CD4-positive, alpha-beta T cell treated with Interleukin-17A for 1 hour (primary cell): ENCODE data around the gene FRMD8.
"Not testable (repeated sequence)": the region's sequence is repeated elsewhere in the genome, so short reads cannot be mapped to it uniquely, and the experiment has no call there.

ENCODE experiments used
- DNase-seq: peaks from one replicate; pipeline ENCODE4 v3.0.0-alpha.2; 2020

FRMD8 gene

GRCh38 chr11:65438257-65439151 is 52.1 kb downstream of the FRMD8 start:
- DNase-seq = no peak

GRCh38 chr11:65439331-65440181 is 53.1 kb downstream of the FRMD8 start:
- DNase-seq = peak; percentile 19

- peak; percentile 29 for DNase-seq
These were observed 54.5 kb downstream of the FRMD8 start for GRCh38 chr11:65440831-65441499.

GRCh38 chr11:65442842-65443331 is 56.5 kb downstream of the FRMD8 start:
- DNase-seq = peak; percentile 18

- DNase-seq = peak; percentile 19
These were observed 58.0 kb downstream of the FRMD8 start for GRCh38 chr11:65444314-65445051.

GRCh38 chr11:65445101-65445603 is 58.7 kb downstream of the FRMD8 start:
- DNase-seq = peak; percentile 30

GRCh38 chr11:65445604-65446445 is 59.4 kb downstream of the FRMD8 start:
- DNase-seq = peak; percentile 31

GRCh38 chr11:65446446-65447277 is 60.2 kb downstream of the FRMD8 start:
- peak; percentile 43 for DNase-seq

- no peak for DNase-seq
These were observed 61.6 kb downstream of the FRMD8 start for GRCh38 chr11:65448074-65448417.

- peak; percentile 61 for DNase-seq
These were observed 62.1 kb downstream of the FRMD8 start for GRCh38 chr11:65448418-65449105.

GRCh38 chr11:65451301-65451700 is 64.9 kb downstream of the FRMD8 start:
- DNase-seq = not testable (repeated sequence)

GRCh38 chr11:65452259-65452658 is 65.8 kb downstream of the FRMD8 start:
- DNase-seq = not testable (repeated sequence)

GRCh38 chr11:65452806-65453490 is 66.5 kb downstream of the FRMD8 start:
- DNase-seq = no peak

GRCh38 chr11:65454311-65454695 is 67.9 kb downstream of the FRMD8 start:
- no peak for DNase-seq

GRCh38 chr11:65454696-65455456 is 68.4 kb downstream of the FRMD8 start:
- DNase-seq = peak; percentile 86

GRCh38 chr11:65456418-65456817 is 70.0 kb downstream of the FRMD8 start:
- DNase-seq = no peak

GRCh38 chr11:65459552-65459951 is 73.1 kb downstream of the FRMD8 start:
- no peak for DNase-seq
